Caco-2 (cell line): ENCODE measurements around the gene LRRC36. TPM values are rescaled to one million over a fixed set of nuclear protein-coding genes. Genes with fewer than 3 reads are reported as not detected.
"Not testable (repeated sequence)": the region's sequence is repeated elsewhere in the genome, so short reads cannot be mapped to it uniquely, and the experiment has no call there.

Source experiments
- BruUV-seq: library from RNA; stranded (reverse); fragments of 400-500 nt; replicated peaks from 2 replicates; lab custom pipeline; 2021; lab: Mats Ljungman, UMichigan
- CTCF ChIA-PET: fragments of 300-600 bp; sonication (Branson Sonifier 250); formaldehyde crosslinking; loops from one replicate; lab custom pipeline; 2022; ENCODE audit warnings: antibody characterized with exemption; lab: Charles Lee
- POLR2A ChIA-PET: fragments of 300-600 bp; sonication (Branson Sonifier 250); formaldehyde crosslinking; loops from one replicate; lab custom pipeline; 2022; ENCODE audit warnings: antibody characterized with exemption; lab: Charles Lee
- DNase-seq, 2 experiments: peaks; one replicate each; pipeline versions ENCODE4 v3.0.0 to v3.0.0-alpha.2; 2020 to 2022
- H3K27me3 ChIP-seq: replicated peaks from 2 replicates; pipeline ENCODE4 v1.6.0; 2011; ENCODE audit warnings: low read length; ENCODE audit not compliant: control insufficient read depth, insufficient read depth
- H3K36me3 ChIP-seq: 2 replicates; pipeline ENCODE4 v1.5.1; 2011; ENCODE audit warnings: low read length; ENCODE audit not compliant: control insufficient read depth, insufficient read depth
- H3K4me1 ChIP-seq: fragments of 250-450 bp; sonication (Bioruptor Pico); 2 replicates; pipeline ENCODE4 v1.5.1; 2020; ENCODE audit warnings: mild to moderate bottlenecking
- H3K4me3 ChIP-seq: 2 replicates; pipeline ENCODE4 v1.5.1; 2011; ENCODE audit warnings: low read depth, mild to moderate bottlenecking, control low read depth, low read length
- H3K9me3 ChIP-seq: fragments of 250-450 bp; sonication (Bioruptor Pico); 2 replicates; pipeline ENCODE4 v1.5.1; 2020; ENCODE audit warnings: mild to moderate bottlenecking, moderate library complexity
- H3K27ac Mint-ChIP-seq: one replicate; pipeline ENCODE4 v1.8.0; 2022; ENCODE audit warnings: mixed read lengths; ENCODE audit not compliant: unreplicated experiment
- H3K27me3 Mint-ChIP-seq: one replicate; pipeline ENCODE4 v1.8.0; 2022; ENCODE audit warnings: mixed read lengths; ENCODE audit not compliant: insufficient read depth, unreplicated experiment
- H3K36me3 Mint-ChIP-seq: one replicate; pipeline ENCODE4 v1.8.0; 2022; ENCODE audit warnings: mild to moderate bottlenecking, mixed read lengths; ENCODE audit not compliant: insufficient read depth, unreplicated experiment
- H3K4me1 Mint-ChIP-seq: one replicate; pipeline ENCODE4 v1.8.0; 2022; ENCODE audit warnings: low read depth, mixed read lengths; ENCODE audit not compliant: unreplicated experiment
- H3K4me3 Mint-ChIP-seq: one replicate; pipeline ENCODE4 v1.8.0; 2022; ENCODE audit warnings: mild to moderate bottlenecking, moderate library complexity, mixed read lengths; ENCODE audit not compliant: unreplicated experiment
- H3K9me3 Mint-ChIP-seq: one replicate; pipeline ENCODE4 v1.8.0; 2022; ENCODE audit warnings: mixed read lengths; ENCODE audit not compliant: unreplicated experiment
- CTCF ChIP-seq, 2 experiments: fragments of 200-600 bp in 1 of 2; IDR thresholded peaks; 1 replicate in 1 of 2; 2 replicates in 1 of 2; pipeline versions ENCODE4 v1.5.1 to v1.8.0; 2011 to 2022; ENCODE audit warnings: antibody characterized with exemption in 1 of 2, control low read depth in 1 of 2, inconsistent platforms in 1 of 2, low read depth in 1 of 2, low read length in 1 of 2, mild to moderate bottlenecking in 1 of 2, moderate library complexity in 1 of 2; ENCODE audit not compliant: insufficient read depth in 1 of 2, severe bottlenecking in 1 of 2, unreplicated experiment in 1 of 2
- intact Hi-C: fragments of 100-400 bp; cut with micrococcal nuclease; formaldehyde crosslinking; loops from one replicate; pipeline ENCODE4 v1.10.0; 2022; ENCODE audit not compliant: unreplicated experiment
- total RNA-seq: library from RNA; stranded (reverse); gene quantifications from 2 replicates; pipeline ENCODE4 v1.2.3, GENCODE V29; 2022

LRRC36 gene
- total RNA-seq, 1 experiment from 2014 or later, result not detected

DNA sequence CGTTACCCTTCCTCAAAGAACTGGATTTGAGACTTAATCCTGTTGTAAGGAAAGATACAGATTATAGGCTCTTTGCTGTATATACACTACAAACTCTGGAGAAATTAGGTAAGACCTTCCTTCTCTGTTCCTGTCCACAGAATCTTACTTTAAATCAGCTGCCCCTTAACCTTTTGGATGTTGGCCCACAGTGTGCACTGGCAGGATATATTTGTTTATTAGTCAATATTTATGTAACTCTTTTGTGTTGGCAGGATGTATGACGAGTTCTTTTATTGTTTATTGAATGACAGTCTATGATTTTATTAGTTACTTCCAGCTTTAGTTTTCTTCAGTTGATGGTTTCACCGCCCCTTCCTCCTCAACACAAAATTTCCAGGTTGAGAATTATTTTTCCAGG is 19.7 kb downstream of the LRRC36 start:
- no peaks in the 10 kb centered on the region for H3K36me3 Mint-ChIP-seq
- no peaks in the 10 kb centered on the region for H3K9me3 Mint-ChIP-seq
- POLR2A ChIA-PET, result no interaction called here
- no peak for TF ChIP-seq CTCF (IDR thresholded peaks at IDR 0.05; ENCODE audit: insufficient read depth in 1 of 2, low read depth in 1 of 2, low read length in 1 of 2, severe bottlenecking in 1 of 2, unreplicated experiment in 1 of 2)
- no peaks in the 10 kb centered on the region for H3K27me3 Mint-ChIP-seq
- Histone ChIP-seq H3K36me3 (no peaks in the 10 kb centered on the region), H3K9me3 (no peaks in the 10 kb centered on the region), H3K4me1 (no peaks in the 10 kb centered on the region), H3K27me3 (no peaks in the 10 kb centered on the region), H3K4me3 (no peak overlapping the region)
- no peak overlapping the region for H3K27ac Mint-ChIP-seq
- DNase-seq, result no peak
- H3K4me1 Mint-ChIP-seq, result no peaks in the 10 kb centered on the region
- intact Hi-C loops, result no loop called here
- CTCF ChIA-PET, result interaction anchor here (0.8 kb wide), 1 partner anchor 86 kb away, joined by 3 read pairs; no protein-coding TSS in a partner anchor
- no peak overlapping the region for H3K4me3 Mint-ChIP-seq
- BruUV-seq, result no TSS peak

DNA sequence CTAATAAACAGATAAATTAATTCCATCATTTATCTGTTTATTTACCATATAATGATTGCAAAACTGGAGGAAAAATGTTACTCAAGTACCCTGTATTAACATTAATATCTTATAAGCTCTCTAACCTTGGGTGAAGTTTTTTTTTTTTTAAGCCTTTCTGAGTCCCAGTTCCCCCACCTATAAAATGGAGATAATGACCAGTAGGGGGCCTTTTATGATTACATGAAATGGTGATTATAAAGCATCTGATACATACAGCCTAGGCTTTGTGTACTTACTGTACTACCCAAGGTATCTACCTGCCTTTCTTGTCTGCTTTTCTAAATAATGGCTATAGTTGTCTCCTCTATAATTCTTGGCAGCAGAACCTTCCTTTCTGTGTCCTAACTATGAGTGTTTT is 22.6 kb downstream of the LRRC36 start:
- Mint-ChIP-seq H3K27ac (no peak overlapping the region), H3K36me3 (no peaks in the 10 kb centered on the region), H3K27me3 (no peaks in the 10 kb centered on the region), H3K4me3 (no peak overlapping the region), H3K9me3 (no peaks in the 10 kb centered on the region), H3K4me1 (no peaks in the 10 kb centered on the region)
- BruUV-seq, result no TSS peak
- no peaks in the 10 kb centered on the region for H3K27me3 ChIP-seq
- intact Hi-C loops, result no loop called here
- ChIA-PET POLR2A (no interaction called here), CTCF (interaction anchor here (0.6 to 1.3 kb wide), 3 partner anchors 18 to 89 kb away, joined by 3 to 6 read pairs (median 3); no protein-coding TSS in a partner anchor)
- H3K36me3 ChIP-seq, result no peaks in the 10 kb centered on the region
- DNase-seq, result peak in 1 of 2 experiments; percentile 28
- H3K4me3 ChIP-seq, result no peak overlapping the region
- H3K9me3 ChIP-seq, result no peaks in the 10 kb centered on the region
- TF ChIP-seq CTCF (IDR thresholded peaks at IDR 0.05; ENCODE audit: insufficient read depth in 1 of 2, low read depth in 1 of 2, low read length in 1 of 2, severe bottlenecking in 1 of 2, unreplicated experiment in 1 of 2), result peak; percentile 34 to 69
- no peaks in the 10 kb centered on the region for H3K4me1 ChIP-seq

- BruUV-seq, result no TSS peak
Observed at GRCh38 chr16:67350324-67350723, 23.7 kb downstream of the LRRC36 start.

DNA sequence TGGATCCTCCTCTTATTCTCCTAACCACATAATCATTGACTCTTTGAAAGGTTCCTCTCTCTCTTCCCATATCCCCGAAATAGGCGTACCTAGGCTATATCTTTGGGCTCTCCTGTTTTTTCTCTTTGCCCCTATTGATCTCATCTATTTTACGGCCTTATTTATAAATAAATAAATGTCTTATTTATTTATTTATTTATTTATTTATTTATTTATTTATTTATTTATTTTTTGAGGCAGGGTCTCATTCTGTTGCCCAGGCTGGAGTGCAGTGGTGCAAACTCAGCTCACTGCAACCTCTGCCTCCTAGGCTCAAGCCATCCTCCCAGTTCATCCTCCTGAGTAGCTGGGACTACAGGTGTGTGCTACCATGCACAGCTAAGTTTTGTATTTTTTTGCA is 25.8 kb downstream of the LRRC36 start:
- CTCF ChIA-PET, result interaction anchor here (0.6 kb wide), 1 partner anchor 798 kb away, joined by 11 read pairs; no protein-coding TSS in a partner anchor

More at GRCh38 chr16:67350324-67350723, 23.7 kb downstream of the LRRC36 start:
- no peak for TF ChIP-seq CTCF (IDR thresholded peaks at IDR 0.05; ENCODE audit: insufficient read depth in 1 of 2, low read depth in 1 of 2, low read length in 1 of 2, severe bottlenecking in 1 of 2, unreplicated experiment in 1 of 2)
- no peak overlapping the region for H3K4me3 ChIP-seq
- no peaks in the 10 kb centered on the region for H3K9me3 ChIP-seq
- Mint-ChIP-seq H3K9me3 (no peaks in the 10 kb centered on the region), H3K4me1 (no peaks in the 10 kb centered on the region), H3K27me3 (no peaks in the 10 kb centered on the region), H3K36me3 (no peaks in the 10 kb centered on the region), H3K4me3 (no peak overlapping the region), H3K27ac (no peak overlapping the region)
- DNase-seq, result no peak
- H3K4me1 ChIP-seq, result no peaks in the 10 kb centered on the region
- no peaks in the 10 kb centered on the region for H3K36me3 ChIP-seq
- no peaks in the 10 kb centered on the region for H3K27me3 ChIP-seq
- ChIA-PET POLR2A (no interaction called here), CTCF (interaction anchor here (0.6 to 1.2 kb wide), 4 partner anchors 17 to 370 kb away, joined by 3 to 6 read pairs (median 4); no protein-coding TSS in a partner anchor)
- intact Hi-C loops, result no loop called here

More for the DNA sequence above, 25.8 kb downstream of the LRRC36 start:
- intact Hi-C loops, H3K27ac Mint-ChIP-seq, H3K36me3 ChIP-seq, POLR2A ChIA-PET, H3K4me3 ChIP-seq, DNase-seq, H3K4me3 Mint-ChIP-seq, H3K9me3 Mint-ChIP-seq, H3K27me3 ChIP-seq, H3K36me3 Mint-ChIP-seq, H3K9me3 ChIP-seq, BruUV-seq, H3K27me3 Mint-ChIP-seq, H3K4me1 Mint-ChIP-seq, H3K4me1 ChIP-seq: not testable (repeated sequence)
